ENCODE results near the gene ST14.

The ST14 gene

DNA sequence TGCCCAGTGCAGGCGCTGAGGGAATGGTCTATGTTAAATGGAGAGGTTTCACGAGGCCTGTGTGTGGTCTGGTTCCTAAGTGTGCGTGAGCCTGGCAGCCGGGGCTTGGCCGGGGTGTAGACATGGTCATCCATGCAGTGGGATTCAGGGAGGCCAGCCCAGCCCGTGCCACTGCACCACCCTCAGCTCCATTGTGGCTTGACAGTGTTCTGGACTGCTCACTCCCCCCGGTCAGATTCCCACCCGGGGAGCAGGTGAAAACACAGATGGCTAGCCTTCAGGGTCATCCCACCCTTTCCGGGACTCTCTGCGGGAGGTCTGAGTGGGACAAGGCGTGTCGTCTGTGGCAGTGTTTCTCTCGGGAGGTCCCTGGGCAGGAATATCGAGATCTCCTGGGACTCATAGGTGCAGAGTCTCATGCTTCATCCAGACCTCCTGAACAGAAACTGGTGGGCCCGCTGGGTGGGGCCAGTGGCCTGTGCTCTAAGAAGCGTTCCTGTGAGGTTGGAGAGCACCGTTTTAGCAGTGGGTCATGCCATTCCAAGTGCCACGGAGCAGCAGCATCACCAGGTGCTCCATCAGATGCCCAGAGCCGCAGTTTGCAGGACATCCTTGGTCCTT is 52.3 kb downstream of the ST14 start:
- DNase-seq (ENCODE audit: low read depth, low spot score), result no peak
- no peak overlapping the region for H3K9ac ChIP-seq (ENCODE audit: insufficient read length, low read depth)
- H3K27me3 ChIP-seq (ENCODE audit: insufficient read depth, insufficient read length), result peaks cover 19% of the 10 kb centered on the region
- TF ChIP-seq YY1 (IDR thresholded peaks at IDR 0.05; ENCODE audit: insufficient read depth, insufficient read length) (no peak), ZNF274 (IDR thresholded peaks at IDR 0.05; ENCODE audit: low read depth, low read length) (no peak), SUZ12 (IDR thresholded peaks at IDR 0.05; ENCODE audit: extremely low read depth, insufficient read depth, insufficient read length) (no peak)
- no peaks in the 10 kb centered on the region for H3K9me3 ChIP-seq (ENCODE audit: insufficient read depth, low read length)
- H3K4me1 ChIP-seq (ENCODE audit: insufficient read depth, insufficient read length), result peaks cover 9% of the 10 kb centered on the region
- no peak overlapping the region for H3K4me3 ChIP-seq (ENCODE audit: insufficient read length, low read depth)
- H3K36me3 ChIP-seq (ENCODE audit: insufficient read depth, insufficient read length, low read length), result no peaks in the 10 kb centered on the region

DNA sequence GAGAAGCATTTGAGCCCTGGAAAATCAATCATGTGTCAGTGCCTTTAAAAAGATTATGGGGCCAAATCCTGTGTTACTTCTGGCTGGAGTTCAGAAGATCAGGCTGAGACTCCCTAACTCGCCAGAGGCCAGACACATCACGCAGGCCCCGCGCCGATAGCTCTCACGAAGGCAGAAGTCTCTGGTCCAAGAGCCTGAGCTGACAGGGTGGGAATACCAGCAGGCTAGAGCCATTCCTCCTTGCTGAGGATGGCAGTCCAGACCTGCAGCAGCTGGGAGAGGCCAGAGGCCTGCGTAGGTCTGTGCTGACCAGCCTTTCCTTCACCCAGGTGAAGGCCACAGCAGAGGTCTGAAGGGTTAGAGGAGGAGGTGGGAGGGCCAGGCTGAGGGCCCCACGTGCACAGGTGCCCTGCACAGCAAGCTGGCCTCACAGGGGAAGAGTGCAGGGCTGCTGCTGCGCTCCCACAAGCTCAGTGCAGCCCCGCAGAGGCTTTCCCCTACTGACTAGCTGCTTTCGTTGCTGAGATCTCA is 52.9 kb downstream of the ST14 start:
- TF ChIP-seq YY1 (IDR thresholded peaks at IDR 0.05; ENCODE audit: insufficient read depth, insufficient read length), result no peak
- TF ChIP-seq SUZ12 (IDR thresholded peaks at IDR 0.05; ENCODE audit: extremely low read depth, insufficient read depth, insufficient read length), result no peak
- no peak for TF ChIP-seq ZNF274 (IDR thresholded peaks at IDR 0.05; ENCODE audit: low read depth, low read length)
- Histone ChIP-seq H3K9me3 (ENCODE audit: insufficient read depth, low read length) (no peaks in the 10 kb centered on the region), H3K9ac (ENCODE audit: insufficient read length, low read depth) (no peak overlapping the region), H3K36me3 (ENCODE audit: insufficient read depth, insufficient read length, low read length) (no peaks in the 10 kb centered on the region), H3K4me1 (ENCODE audit: insufficient read depth, insufficient read length) (peaks cover 13% of the 10 kb centered on the region), H3K4me3 (ENCODE audit: insufficient read length, low read depth) (no peak overlapping the region), H3K27me3 (ENCODE audit: insufficient read depth, insufficient read length) (peaks cover 19% of the 10 kb centered on the region)
- DNase-seq (ENCODE audit: low read depth, low spot score), result no peak

DNA sequence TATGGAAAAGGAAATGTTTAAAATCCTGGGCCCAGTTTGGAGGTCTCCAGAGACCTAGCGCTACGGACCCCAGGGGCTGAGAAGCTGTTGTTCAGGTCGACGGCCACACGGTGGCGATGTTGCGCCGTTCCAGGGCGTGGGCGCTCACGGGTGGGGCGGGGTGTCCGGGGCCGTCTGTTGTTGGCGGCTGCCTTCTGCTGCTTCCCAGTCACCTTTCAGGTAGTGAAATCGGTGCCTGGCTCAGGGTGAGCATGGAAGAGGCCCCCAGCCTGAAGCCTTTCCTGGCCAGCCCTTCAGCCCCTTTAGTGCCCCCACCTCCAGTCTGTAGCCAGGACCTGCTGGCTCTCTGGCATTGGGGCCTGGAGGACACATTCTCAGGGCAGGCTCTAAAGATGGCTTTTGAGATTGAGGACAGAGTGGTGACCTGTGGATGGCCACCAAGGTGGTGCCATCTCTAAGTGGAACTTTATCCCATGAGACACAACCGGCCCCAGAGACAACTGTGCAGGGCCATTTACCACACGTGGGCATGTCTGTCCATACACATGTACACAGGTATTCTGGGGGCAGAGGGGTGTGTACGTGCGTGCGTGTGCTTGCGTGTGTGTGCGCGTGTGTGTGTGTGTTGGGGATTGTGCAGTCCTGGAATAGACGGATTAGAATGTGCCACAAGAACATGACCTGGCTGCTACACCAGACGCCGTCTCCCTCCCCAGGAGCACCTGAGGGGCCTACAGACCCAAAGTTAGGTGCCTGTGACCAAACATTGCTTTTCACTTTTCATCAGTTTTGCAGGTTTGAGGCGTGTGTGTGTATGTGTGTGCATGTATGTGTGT is 53.8 kb downstream of the ST14 start:
- TF ChIP-seq ZNF274 (IDR thresholded peaks at IDR 0.05; ENCODE audit: low read depth, low read length), result no peak
- TF ChIP-seq SUZ12 (IDR thresholded peaks at IDR 0.05; ENCODE audit: extremely low read depth, insufficient read depth, insufficient read length), result no peak
- no peak for TF ChIP-seq YY1 (IDR thresholded peaks at IDR 0.05; ENCODE audit: insufficient read depth, insufficient read length)
- no peaks in the 10 kb centered on the region for H3K36me3 ChIP-seq (ENCODE audit: insufficient read depth, insufficient read length, low read length)
- peak overlapping the region; percentile 50 for H3K9ac ChIP-seq (ENCODE audit: insufficient read length, low read depth)
- peaks cover 19% of the 10 kb centered on the region for H3K27me3 ChIP-seq (ENCODE audit: insufficient read depth, insufficient read length)
- H3K4me1 ChIP-seq (ENCODE audit: insufficient read depth, insufficient read length), result peaks cover 13% of the 10 kb centered on the region
- H3K4me3 ChIP-seq (ENCODE audit: insufficient read length, low read depth), result no peak overlapping the region
- H3K9me3 ChIP-seq (ENCODE audit: insufficient read depth, low read length), result no peaks in the 10 kb centered on the region
- no peak for DNase-seq (ENCODE audit: low read depth, low spot score)

- TF ChIP-seq SUZ12 (IDR thresholded peaks at IDR 0.05; ENCODE audit: extremely low read depth, insufficient read depth, insufficient read length) (no peak), YY1 (IDR thresholded peaks at IDR 0.05; ENCODE audit: insufficient read depth, insufficient read length) (no peak), ZNF274 (IDR thresholded peaks at IDR 0.05; ENCODE audit: low read depth, low read length) (no peak)
- no peak for DNase-seq (ENCODE audit: low read depth, low spot score)
- H3K36me3 ChIP-seq (ENCODE audit: insufficient read depth, insufficient read length, low read length), result no peaks in the 10 kb centered on the region
- H3K27me3 ChIP-seq (ENCODE audit: insufficient read depth, insufficient read length), result peaks cover 19% of the 10 kb centered on the region
- H3K9ac ChIP-seq (ENCODE audit: insufficient read length, low read depth), result no peak overlapping the region
- peaks cover 13% of the 10 kb centered on the region for H3K4me1 ChIP-seq (ENCODE audit: insufficient read depth, insufficient read length)
- H3K4me3 ChIP-seq (ENCODE audit: insufficient read length, low read depth), result no peak overlapping the region
- H3K9me3 ChIP-seq (ENCODE audit: insufficient read depth, low read length), result no peaks in the 10 kb centered on the region
These were observed 54.3 kb downstream of the ST14 start for GRCh38 chr11:130213979-130214281.

- Histone ChIP-seq H3K4me3 (ENCODE audit: insufficient read length, low read depth) (no peak overlapping the region), H3K36me3 (ENCODE audit: insufficient read depth, insufficient read length, low read length) (no peaks in the 10 kb centered on the region), H3K27me3 (ENCODE audit: insufficient read depth, insufficient read length) (peaks cover 19% of the 10 kb centered on the region), H3K9me3 (ENCODE audit: insufficient read depth, low read length) (no peaks in the 10 kb centered on the region), H3K4me1 (ENCODE audit: insufficient read depth, insufficient read length) (peaks cover 15% of the 10 kb centered on the region), H3K9ac (ENCODE audit: insufficient read length, low read depth) (no peak overlapping the region)
- no peak for TF ChIP-seq ZNF274 (IDR thresholded peaks at IDR 0.05; ENCODE audit: low read depth, low read length)
- no peak for TF ChIP-seq YY1 (IDR thresholded peaks at IDR 0.05; ENCODE audit: insufficient read depth, insufficient read length)
- no peak for TF ChIP-seq SUZ12 (IDR thresholded peaks at IDR 0.05; ENCODE audit: extremely low read depth, insufficient read depth, insufficient read length)
- no peak for DNase-seq (ENCODE audit: low read depth, low spot score)
These were observed 55.4 kb downstream of the ST14 start for GRCh38 chr11:130214861-130215530.

- Histone ChIP-seq H3K9ac (ENCODE audit: insufficient read length, low read depth) (no peak overlapping the region), H3K27me3 (ENCODE audit: insufficient read depth, insufficient read length) (peaks cover 19% of the 10 kb centered on the region), H3K9me3 (ENCODE audit: insufficient read depth, low read length) (no peaks in the 10 kb centered on the region), H3K4me1 (ENCODE audit: insufficient read depth, insufficient read length) (peaks cover 15% of the 10 kb centered on the region), H3K4me3 (ENCODE audit: insufficient read length, low read depth) (no peak overlapping the region), H3K36me3 (ENCODE audit: insufficient read depth, insufficient read length, low read length) (no peaks in the 10 kb centered on the region)
- TF ChIP-seq SUZ12 (IDR thresholded peaks at IDR 0.05; ENCODE audit: extremely low read depth, insufficient read depth, insufficient read length) (no peak), ZNF274 (IDR thresholded peaks at IDR 0.05; ENCODE audit: low read depth, low read length) (no peak), YY1 (IDR thresholded peaks at IDR 0.05; ENCODE audit: insufficient read depth, insufficient read length) (no peak)
- DNase-seq (ENCODE audit: low read depth, low spot score), result no peak
These were observed 56.1 kb downstream of the ST14 start for GRCh38 chr11:130215531-130216220.

Data from NT2/D1 (cell line).